GM18861 (cell line): ENCODE measurements around the gene PLCD1.

Experiments used
- ATAC-seq: cut with Tn5 transposase; IDR thresholded peaks from one replicate; pipeline ENCODE4 v1.9.1; 2021; ENCODE audit not compliant: unreplicated experiment

PLCD1 gene

DNA sequence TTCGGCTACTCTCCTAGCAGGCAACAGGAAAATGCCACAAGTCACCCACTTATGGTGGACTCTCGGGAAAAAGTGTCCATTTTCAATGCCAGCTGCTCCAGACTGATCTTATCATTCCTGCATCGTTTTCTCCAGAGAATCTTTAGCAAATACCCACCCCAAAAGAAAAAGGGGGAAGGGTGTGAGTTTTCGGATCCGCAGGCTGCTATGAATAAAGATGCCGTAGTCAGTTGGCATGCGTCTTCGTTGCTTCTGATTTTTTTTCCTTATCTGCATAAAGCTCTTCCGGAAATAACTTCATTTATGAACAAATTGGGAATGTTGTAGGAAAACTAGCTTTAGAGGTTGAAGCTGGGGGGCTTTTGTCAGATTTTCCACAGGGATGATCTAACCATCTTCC, 61.2 kb downstream of the PLCD1 start:
- no peak for ATAC-seq

DNA sequence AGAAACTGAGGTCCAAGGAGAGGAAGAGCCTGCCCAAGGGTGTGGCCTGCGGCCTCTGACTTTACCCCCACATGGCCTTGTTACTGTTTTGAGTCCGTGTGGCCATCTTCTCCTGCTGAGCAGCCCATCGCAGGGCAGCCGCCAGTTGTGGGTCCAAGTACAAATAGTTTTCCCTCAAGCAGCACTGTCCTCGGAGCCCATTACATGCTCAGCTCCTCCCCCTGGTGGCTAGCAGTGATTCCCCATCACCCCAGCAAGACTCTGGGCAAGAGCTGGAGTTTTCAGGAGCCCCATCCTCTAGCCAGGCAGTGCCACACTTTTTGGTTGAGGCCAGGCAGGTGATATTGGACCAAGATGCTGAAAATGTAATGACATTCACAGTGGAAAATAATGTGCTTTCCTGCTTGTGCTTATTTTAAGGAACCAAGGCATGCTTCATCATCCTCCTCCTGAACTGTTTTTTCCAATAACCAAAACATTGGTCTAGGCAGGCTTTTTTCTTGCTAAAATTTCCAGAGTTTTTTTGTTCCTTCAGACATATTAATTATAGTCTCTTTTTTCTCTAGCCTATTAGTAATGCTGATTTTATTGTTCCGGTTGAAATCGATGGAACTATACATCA, 62.1 kb downstream of the PLCD1 start:
- peak; percentile 64 for ATAC-seq

DNA sequence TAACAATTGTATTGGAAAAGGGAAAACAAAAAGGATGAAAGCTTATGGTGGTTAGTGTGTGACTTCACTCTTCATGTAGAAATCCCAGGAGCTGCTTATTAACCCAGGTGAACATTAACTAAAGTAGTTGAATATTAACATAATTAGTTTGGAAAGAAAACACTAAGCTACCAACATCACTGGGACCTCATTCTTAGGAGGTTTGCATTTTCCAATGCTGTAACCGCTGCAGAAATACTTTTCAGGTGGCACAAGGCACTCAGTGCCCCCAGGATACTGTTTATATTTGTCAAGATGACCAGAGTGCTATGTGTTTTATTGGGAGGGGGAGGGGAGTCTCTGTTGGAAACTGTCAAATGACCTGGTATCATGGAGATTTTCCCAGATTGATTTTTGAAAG, 64.7 kb downstream of the PLCD1 start:
- ATAC-seq = no peak

DNA sequence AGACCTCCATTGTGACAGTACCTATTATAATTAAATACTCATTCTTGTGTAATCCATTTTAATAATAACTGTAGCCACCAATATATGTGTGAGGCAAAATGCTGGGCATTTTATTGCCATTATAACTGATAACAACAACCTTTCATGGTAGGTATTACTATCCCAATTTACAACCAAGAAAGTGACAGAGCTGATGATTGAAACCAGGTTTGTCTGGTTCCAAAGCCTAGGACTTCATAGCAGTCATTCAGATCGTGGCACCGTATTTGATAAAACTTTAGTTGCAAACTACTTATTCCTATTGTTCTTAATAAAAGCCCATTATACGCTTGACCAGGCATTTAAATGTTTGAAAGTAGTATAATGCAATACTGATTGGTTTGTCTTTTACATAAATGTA, 65.3 kb downstream of the PLCD1 start:
- ATAC-seq = no peak

DNA sequence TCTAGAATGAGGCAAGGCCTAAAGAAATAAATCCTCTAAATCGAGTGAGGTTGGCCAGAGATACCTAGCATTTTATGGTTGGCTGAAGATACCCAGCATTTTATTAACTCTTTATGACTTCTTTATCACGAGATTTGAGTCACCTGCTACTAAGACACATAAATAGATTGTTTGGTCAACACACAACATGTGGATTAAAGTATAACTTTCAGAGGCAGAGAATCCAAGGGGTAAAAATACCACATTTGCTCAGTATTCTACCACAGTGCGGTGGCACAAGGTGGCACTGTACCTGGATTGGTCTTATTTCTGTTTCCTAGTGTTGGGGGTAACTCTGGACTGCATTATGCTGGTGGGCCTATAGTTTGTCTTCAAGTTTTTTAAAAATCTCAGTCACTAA, 65.8 kb downstream of the PLCD1 start:
- no peak for ATAC-seq

DNA sequence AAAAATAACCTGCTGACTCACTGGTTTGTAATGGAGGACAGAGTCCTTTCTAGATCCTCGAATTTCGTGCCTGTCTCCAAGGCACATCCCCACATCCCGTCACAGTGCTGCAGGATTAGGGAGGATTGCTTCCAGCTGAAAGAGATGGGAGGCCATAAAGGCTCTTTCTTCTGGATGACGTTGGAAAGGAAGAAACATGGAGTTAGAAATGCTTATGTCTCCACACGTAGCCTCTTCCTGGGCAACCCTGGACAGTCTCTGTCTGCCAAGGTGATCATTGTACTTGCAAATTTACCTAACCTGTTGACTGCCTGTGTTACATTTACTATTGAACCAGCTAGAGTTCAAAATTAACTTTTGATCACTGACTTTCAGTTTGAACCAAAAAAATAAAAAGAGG, 66.4 kb downstream of the PLCD1 start:
- no peak for ATAC-seq

DNA sequence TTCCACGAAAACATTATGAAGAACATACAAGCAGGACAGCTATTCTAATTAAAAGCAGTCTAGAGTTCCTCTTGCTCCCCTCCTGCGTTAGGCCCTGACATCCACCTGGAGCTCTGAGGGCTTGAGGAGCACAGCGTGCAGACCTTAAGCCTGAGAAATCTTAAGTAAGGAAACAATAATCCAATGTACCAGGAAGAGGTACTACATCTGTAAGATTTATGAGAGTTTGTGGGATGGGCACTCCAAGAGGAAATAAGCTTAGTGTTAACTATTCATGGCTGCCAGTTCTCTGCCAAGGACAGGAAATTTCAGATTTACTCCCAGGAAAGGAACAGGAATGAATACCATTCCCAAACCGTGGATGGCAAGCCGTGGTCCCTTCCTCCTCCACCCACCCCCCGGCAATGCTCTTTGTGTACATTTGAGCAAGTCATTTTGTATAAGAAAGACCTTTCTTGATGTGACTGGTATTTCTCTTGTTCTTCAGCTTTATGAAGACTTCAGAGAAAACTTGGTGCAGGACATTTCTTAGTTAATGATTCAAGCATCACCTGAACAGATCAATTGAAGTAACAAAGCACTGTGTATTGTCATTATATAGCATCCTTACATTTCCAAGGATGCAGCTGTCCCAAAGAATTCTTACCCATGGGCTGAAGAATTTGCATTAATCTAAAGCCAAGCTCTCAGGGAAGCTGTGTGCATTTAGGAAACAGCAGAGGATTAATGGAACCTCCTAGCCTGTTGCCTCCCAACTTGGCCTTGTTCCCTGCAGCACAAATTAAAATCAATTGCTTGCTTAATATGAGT, 67.6 kb downstream of the PLCD1 start:
- no peak for ATAC-seq

DNA sequence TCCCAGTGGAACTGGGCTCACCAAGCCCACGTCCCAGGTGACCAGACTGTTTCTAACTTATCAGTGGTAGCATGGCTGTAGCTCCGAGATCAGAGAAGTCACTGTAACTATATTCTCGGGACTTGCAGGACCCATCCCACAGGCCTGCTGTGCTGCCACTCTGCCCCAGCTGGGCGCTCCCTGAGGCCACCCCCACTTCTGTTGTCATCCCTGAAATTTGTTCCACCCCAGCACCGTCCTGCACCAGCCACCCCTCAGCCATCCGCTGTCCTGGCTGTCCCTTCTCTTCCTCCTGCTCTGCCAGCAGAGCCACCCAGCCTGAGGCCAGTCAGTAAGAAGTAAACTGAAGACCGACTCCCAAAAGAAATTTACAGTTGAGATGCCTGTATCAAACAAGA, 71.9 kb downstream of the PLCD1 start:
- no peak for ATAC-seq
